Uterus (tissue), 2 donors: ENCODE results near the gene AP1B1.

Experiments
- CTCF ChIP-seq, 4 experiments: fragments of 200-600 bp in 2 of 4; fragments of 450-650 bp in 2 of 4; sonication (generic) in 2 of 4; IDR thresholded peaks; one replicate each; pipeline ENCODE4 v1.5.1; 2016 to 2019; ENCODE audit warnings: antibody characterized with exemption in 4 of 4, mild to moderate bottlenecking in 2 of 4, moderate library complexity in 1 of 4
- POLR2A ChIP-seq, 2 donors: fragments of 450-650 bp; IDR thresholded peaks; one replicate each; pipeline ENCODE4 v1.6.1; 2016; ENCODE audit warnings: antibody characterized with exemption in 2 of 2, mild to moderate bottlenecking in 1 of 2, moderate library complexity in 1 of 2

DNA sequence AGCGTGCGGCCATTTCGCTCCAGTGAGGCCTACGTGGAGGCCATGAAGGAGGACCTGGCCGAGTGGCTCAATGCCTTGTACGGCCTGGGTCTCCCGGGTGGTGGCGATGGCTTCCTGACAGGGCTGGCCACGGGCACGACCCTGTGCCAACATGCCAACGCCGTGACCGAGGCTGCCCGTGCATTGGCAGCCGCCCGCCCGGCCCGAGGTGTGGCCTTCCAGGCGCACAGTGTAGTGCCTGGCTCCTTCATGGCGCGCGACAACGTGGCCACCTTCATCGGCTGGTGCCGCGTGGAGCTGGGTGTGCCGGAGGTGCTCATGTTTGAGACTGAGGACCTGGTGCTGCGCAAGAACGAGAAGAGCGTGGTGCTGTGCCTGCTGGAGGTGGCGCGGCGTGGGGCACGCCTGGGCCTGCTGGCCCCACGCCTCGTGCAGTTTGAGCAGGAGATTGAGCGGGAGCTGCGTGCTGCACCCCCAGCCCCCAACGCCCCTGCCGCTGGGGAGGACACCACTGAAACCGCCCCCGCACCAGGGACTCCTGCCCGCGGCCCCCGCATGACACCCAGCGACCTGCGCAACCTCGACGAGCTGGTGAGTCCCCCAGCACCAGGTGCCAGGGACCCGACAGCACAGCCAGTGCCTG lies 80.1 kb downstream of the AP1B1 start:
- TF ChIP-seq CTCF (IDR thresholded peaks at IDR 0.05) (no peak), POLR2A (IDR thresholded peaks at IDR 0.05) (no peak)
